Measurements from ENCODE around the gene IGFN1. TPM values are rescaled to one million over a fixed set of nuclear protein-coding genes. Genes with fewer than 3 reads are reported as not detected.

IGFN1 gene
- total and polyA plus RNA-seq, 2 experiments from 2014 or later: not detected

- DNase-seq (ENCODE audit: low spot score): no peak
- Histone ChIP-seq H2AFZ (no peak overlapping the region), H3K4me2 (no peak overlapping the region), H4K20me1 (replicated peaks; ENCODE audit: insufficient read depth) (no peaks in the 10 kb centered on the region), H3K27ac (ENCODE audit: low read depth) (no peak overlapping the region), H3K27me3 (ENCODE audit: insufficient read depth) (no peaks in the 10 kb centered on the region), H3K4me1 (ENCODE audit: insufficient read depth) (0 out of 2 replicates have a peak, but pooled peaks cover 9% of the 10 kb centered on the region), H3K79me2 (replicated peaks; ENCODE audit: insufficient read depth) (peaks cover 8% of the 10 kb centered on the region), H3K4me3 (no peak overlapping the region), H3K36me3 (ENCODE audit: insufficient read depth) (no peaks in the 10 kb centered on the region), H3F3A (replicated peaks; ENCODE audit: low read depth) (no peaks in the 10 kb centered on the region), H3K9me2 (ENCODE audit: insufficient read depth) (no peaks in the 10 kb centered on the region)
- H3K9me3 Mint-ChIP-seq: peaks cover 5% of the 10 kb centered on the region
- H3K4me1 Mint-ChIP-seq: peaks cover 11% of the 10 kb centered on the region
- peaks cover 3% of the 10 kb centered on the region; the same call in 2 of the 3 replicates for H3K36me3 Mint-ChIP-seq (ENCODE audit: low read depth)
- no peak overlapping the region for H3K27ac Mint-ChIP-seq
- TF ChIP-seq EZH2 (IDR thresholded peaks at IDR 0.05; ENCODE audit: low read depth, unreplicated experiment) (no peak), ZNF331 (CRISPR knock-in tag; IDR thresholded peaks at IDR 0.05; ENCODE audit: low read depth) (no peak), JUNB (IDR thresholded peaks at IDR 0.05; ENCODE audit: unreplicated experiment) (no peak), ZNF114 (CRISPR knock-in tag; IDR thresholded peaks at IDR 0.05) (no peak), CTCF (conservative IDR thresholded peaks at IDR 0.05; ENCODE audit: low read depth in 2 of 2) (no peak), NANOG (IDR thresholded peaks at IDR 0.05; ENCODE audit: borderline replicate concordance) (no peak), EZH2phosphoT487 (IDR thresholded peaks at IDR 0.05; ENCODE audit: unreplicated experiment) (no peak), STAT1 (IDR thresholded peaks at IDR 0.05; ENCODE audit: unreplicated experiment) (no peak), ZNF462 (CRISPR knock-in tag; IDR thresholded peaks at IDR 0.05) (no peak), POLR2AphosphoS5 (IDR thresholded peaks at IDR 0.05; ENCODE audit: low read depth) (no peak), REST (IDR thresholded peaks at IDR 0.05; ENCODE audit: unreplicated experiment) (no peak), CREB1 (CRISPR knock-in tag; IDR thresholded peaks at IDR 0.05; ENCODE audit: low read depth) (no peak), ETS1 (IDR thresholded peaks at IDR 0.05) (no peak)
- no peak overlapping the region for H3K4me3 Mint-ChIP-seq
- no peak for ATAC-seq
- peaks cover 2% of the 10 kb centered on the region for H3K27me3 Mint-ChIP-seq (ENCODE audit: insufficient read depth, low read depth, poor library complexity)
Measured at GRCh38 chr1:201157949-201158348, 32.7 kb upstream of the IGFN1 start.
